NCI-H2196 (cell line): ENCODE data around the gene PCSK7.
A peak's percentile ranks its signal among the peaks of the same experiment; 100 is the strongest.

Source experiments
- DNase-seq: peaks from one replicate; lab custom pipeline; 2025; ENCODE audit not compliant: unreplicated experiment; lab: John Stamatoyannopoulos, UW

Gene PCSK7

GRCh38 chr11:117232092-117232878 is 412 bp upstream of the PCSK7 start, which contains the start of gene RNF214:
Gene RNF214 (plus strand): TSS chr11:117232671. CDS start chr11:117234273, 1,602 bp downstream.
- DNase-seq, result peak; percentile 86

GRCh38 chr11:117230999-117231841 is 653 bp downstream of the PCSK7 start:
- DNase-seq, result no peak

- no peak for DNase-seq
Observed at GRCh38 chr11:117230286-117230961, 1.4 kb downstream of the PCSK7 start.

- DNase-seq, result no peak
Observed at GRCh38 chr11:117229931-117230285, 2.0 kb downstream of the PCSK7 start.

GRCh38 chr11:117229411-117229810 is 2.5 kb downstream of the PCSK7 start:
- DNase-seq, result no peak

- no peak for DNase-seq
Observed at GRCh38 chr11:117228091-117228490, 3.8 kb downstream of the PCSK7 start.

- DNase-seq, result peak; percentile 72
Observed at GRCh38 chr11:117226388-117227385, 5.2 kb downstream of the PCSK7 start.

- no peak for DNase-seq
Observed at GRCh38 chr11:117225553-117226170, 6.2 kb downstream of the PCSK7 start.

GRCh38 chr11:117223741-117224689 is 7.9 kb downstream of the PCSK7 start:
- no peak for DNase-seq

- DNase-seq, result no peak
Observed at GRCh38 chr11:117222991-117223740, 8.7 kb downstream of the PCSK7 start.

GRCh38 chr11:117221775-117222517 is 9.9 kb downstream of the PCSK7 start:
- DNase-seq, result peak; percentile 85

GRCh38 chr11:117220999-117221774 is 10.7 kb downstream of the PCSK7 start:
- peak; percentile 20 for DNase-seq

GRCh38 chr11:117220568-117220967 is 11.3 kb downstream of the PCSK7 start:
- DNase-seq, result no peak

GRCh38 chr11:117219995-117220394 is 11.9 kb downstream of the PCSK7 start:
- no peak for DNase-seq

- no peak for DNase-seq
Observed at GRCh38 chr11:117219455-117219854, 12.4 kb downstream of the PCSK7 start.

GRCh38 chr11:117219001-117219400 is 12.9 kb downstream of the PCSK7 start:
- DNase-seq, result no peak
